ENCODE results near the gene CD1C. TPM values are rescaled to one million over a fixed set of nuclear protein-coding genes. Genes with fewer than 3 reads are reported as not detected.

The CD1C gene
- total and polyA plus RNA-seq, 2 of the 8 experiments (the other 6 are each of a cell fraction or from before 2014, with no cell fraction given), result 0.06 to 0.35 TPM

DNA sequence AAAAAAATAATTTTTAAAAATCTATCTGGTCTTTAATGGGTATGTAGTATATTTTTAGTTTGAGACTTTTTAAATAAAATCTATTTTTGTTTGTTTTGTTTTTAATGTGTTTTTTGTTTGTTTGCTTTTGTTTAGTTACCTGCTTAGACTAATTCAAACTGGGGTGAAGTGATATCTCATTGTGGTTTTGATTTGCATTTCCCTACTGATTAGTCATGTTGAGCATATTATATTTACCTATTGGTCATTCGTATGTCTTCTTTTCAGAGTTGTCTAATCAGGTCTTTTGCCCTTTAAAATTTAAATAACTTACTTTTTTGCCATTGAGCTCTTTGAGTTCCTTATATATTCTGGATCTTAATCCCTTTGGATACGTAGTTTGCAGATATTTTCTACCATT lies 21.3 kb downstream of the CD1C start:
- Histone ChIP-seq H2BK15ac (ENCODE audit: low read length) (no peak overlapping the region), H3K56ac (replicated peaks; ENCODE audit: insufficient read length, low read depth, low read length) (no peak overlapping the region), H3K4me2 (ENCODE audit: insufficient read depth in 1 of 2, low read depth in 2 of 2, low read length in 2 of 2) (no peak overlapping the region), H4K5ac (ENCODE audit: insufficient read length, low read depth, low read length) (no peak overlapping the region), H2BK12ac (ENCODE audit: low read depth, low read length) (no peak overlapping the region), H3K14ac (ENCODE audit: insufficient read length) (no peak overlapping the region), H3K27me3 (replicated peaks in 1 of 4; ENCODE audit: control insufficient read depth in 3 of 4, extremely low read depth in 1 of 4, insufficient read depth in 3 of 4, low read length in 3 of 4) (no peaks in the 10 kb centered on the region), H3K9ac (replicated peaks in 1 of 4; ENCODE audit: extremely low read depth in 1 of 4, low read depth in 3 of 4, low read length in 3 of 4) (no peak overlapping the region), H2BK20ac (ENCODE audit: low read length) (no peak overlapping the region), H3K4me1 (replicated peaks in 1 of 4; ENCODE audit: control insufficient read depth in 3 of 4, insufficient read depth in 4 of 4, low read length in 3 of 4) (no peaks in the 10 kb centered on the region), H3K18ac (ENCODE audit: extremely low read depth, low read length) (no peak overlapping the region), H3K9me3 (ENCODE audit: insufficient read depth in 2 of 2, low read depth in 1 of 2, low read length in 1 of 2) (no peaks in the 10 kb centered on the region), H3K27ac (ENCODE audit: low read depth, low read length) (no peak overlapping the region), H2AFZ (ENCODE audit: low read length) (no peak overlapping the region), H3K79me1 (ENCODE audit: low read depth, low read length) (no peaks in the 10 kb centered on the region), H3K4ac (replicated peaks; ENCODE audit: insufficient read length, low read depth, low read length) (no peak overlapping the region), H2BK120ac (replicated peaks; ENCODE audit: low read depth, low read length) (no peak overlapping the region), H3K23me2 (ENCODE audit: low read depth, low read length) (no peaks in the 10 kb centered on the region), H3K36me3 (ENCODE audit: control insufficient read depth in 2 of 4, insufficient read depth in 4 of 4, low read length in 3 of 4) (no peaks in the 10 kb centered on the region), H2BK5ac (ENCODE audit: low read depth, low read length) (no peak overlapping the region), H3K4me3 (ENCODE audit: extremely low read depth in 1 of 4, insufficient read depth in 2 of 4, low read depth in 3 of 4, low read length in 4 of 4) (no peak overlapping the region), H4K20me1 (replicated peaks in 1 of 2; ENCODE audit: control insufficient read depth in 1 of 2, insufficient read depth in 2 of 2, low read length in 2 of 2) (no peaks in the 10 kb centered on the region), H3K79me2 (ENCODE audit: control insufficient read depth in 1 of 2, insufficient read depth in 2 of 2, low read length in 2 of 2) (no peaks in the 10 kb centered on the region), H3K23ac (ENCODE audit: insufficient read length) (no peak overlapping the region), H4K8ac (ENCODE audit: extremely low read depth, insufficient read depth, low read length) (no peak overlapping the region), H4K91ac (replicated peaks; ENCODE audit: insufficient read length, low read length) (no peak overlapping the region), H2AK5ac (ENCODE audit: low read depth, low read length) (no peak overlapping the region)
- TF ChIP-seq EZH2 (IDR thresholded peaks at IDR 0.05; ENCODE audit: low read depth, low read length, severe bottlenecking), result no peak
- DNase-seq (ENCODE audit: low read depth in 1 of 2, low spot score in 2 of 2), result no peak
- ChIA-PET CTCF (ENCODE audit: partially characterized antibody) (no interaction called here), POLR2A (ENCODE audit: partially characterized antibody) (no interaction called here)
- WGBS, 2 experiments (ENCODE audit: extremely low coverage in 1 of 2, insufficient coverage in 1 of 2, insufficient read length in 1 of 2, insufficient replicate concordance in 2 of 2, low coverage in 1 of 2, low lambda C conversion rate in 2 of 2, missing lambda C conversion rate in 1 of 2), result 85% methylated on average over 2 of the region's 2 CpGs; no CpG with 5 or more reads in 1 of the 2 experiments
- no peak for FAIRE-seq
